Epithelial cell of proximal tubule (primary cell): ENCODE data around the gene ATP2B3. TPM values are rescaled to one million over a fixed set of nuclear protein-coding genes. Genes with fewer than 3 reads are reported as not detected.

Experiments used
- DNase-seq: peaks from one replicate; pipeline ENCODE4 v3.0.0-alpha.2; 2011; ENCODE audit warnings: low read depth
- H3K4me3 ChIP-seq: 2 replicates; pipeline ENCODE4 v1.5.1; 2011; ENCODE audit warnings: low read depth, mild to moderate bottlenecking, low read length
- CTCF ChIP-seq: conservative IDR thresholded peaks from 2 replicates; pipeline ENCODE4 v1.5.1; 2012; ENCODE audit warnings: low read depth, mild to moderate bottlenecking, low read length
- total RNA-seq: library from RNA; depleted of rRNA; stranded (reverse); fragments of >200 nt; gene quantifications from 2 replicates; pipeline ENCODE4 v1.2.3, GENCODE V29; 2015

The ATP2B3 gene
- total RNA-seq, 1 donor from 2014 or later: not detected

- DNase-seq: no peak
- TF ChIP-seq CTCF: no peak
Measured at GRCh38 chrX:153474266-153474665, 43.2 kb upstream of the ATP2B3 start.

GRCh38 chrX:153474718-153475117, 42.7 kb upstream of the ATP2B3 start:
- no peak overlapping the region for H3K4me3 ChIP-seq
- DNase-seq: no peak

More at GRCh38 chrX:153474266-153474665, 43.2 kb upstream of the ATP2B3 start:
- no peak overlapping the region for H3K4me3 ChIP-seq

GRCh38 chrX:153475271-153475670, 42.2 kb upstream of the ATP2B3 start:
- DNase-seq: no peak
- no peak for TF ChIP-seq CTCF
- H3K4me3 ChIP-seq: no peak overlapping the region

More at GRCh38 chrX:153474718-153475117, 42.7 kb upstream of the ATP2B3 start:
- TF ChIP-seq CTCF: no peak

- H3K4me3 ChIP-seq: no peak overlapping the region
- no peak for TF ChIP-seq CTCF
- DNase-seq: no peak
Measured at GRCh38 chrX:153475751-153476281, 41.6 kb upstream of the ATP2B3 start.

GRCh38 chrX:153476666-153477363, 40.6 kb upstream of the ATP2B3 start:
- TF ChIP-seq CTCF: no peak
- no peak for DNase-seq
- no peak overlapping the region for H3K4me3 ChIP-seq

- DNase-seq: no peak
- no peak for TF ChIP-seq CTCF
- no peak overlapping the region for H3K4me3 ChIP-seq
Measured at GRCh38 chrX:153477364-153477857, 40.0 kb upstream of the ATP2B3 start.
